Type B pancreatic cell (in vitro differentiated cells): ENCODE data around the gene E4F1. TPM values are rescaled to one million over a fixed set of nuclear protein-coding genes. Genes with fewer than 3 reads are reported as not detected.

Experiments
- DNase-seq: peaks from one replicate; pipeline ENCODE4 v3.0.0; 2021; ENCODE audit warnings: mixed read lengths; ENCODE audit not compliant: unreplicated experiment; ENCODE audit errors: extremely low spot score
- H3K27ac Mint-ChIP-seq: 2 replicates; pipeline ENCODE4 v1.8.0; 2021; ENCODE audit warnings: mild to moderate bottlenecking, mixed read lengths
- H3K27me3 Mint-ChIP-seq: 2 replicates; pipeline ENCODE4 v1.8.0; 2021; ENCODE audit warnings: mixed read lengths
- H3K36me3 Mint-ChIP-seq: 2 replicates; pipeline ENCODE4 v1.8.0; 2021; ENCODE audit warnings: mixed read lengths
- H3K4me1 Mint-ChIP-seq: one replicate; pipeline ENCODE4 v1.8.0; 2021; ENCODE audit warnings: mixed read lengths; ENCODE audit not compliant: unreplicated experiment
- H3K4me3 Mint-ChIP-seq: 2 replicates; pipeline ENCODE4 v1.8.0; 2021; ENCODE audit warnings: mild to moderate bottlenecking, mixed read lengths
- H3K9me3 Mint-ChIP-seq: 2 replicates; pipeline ENCODE4 v1.8.0; 2021; ENCODE audit warnings: mixed read lengths
- total RNA-seq: library from RNA; stranded (reverse); gene quantifications from 2 replicates; pipeline ENCODE4 v1.2.1, GENCODE V29; 2021; ENCODE audit warnings: low replicate concordance
- TF ChIP-seq, protein P1 (sequence below): fragments of 200-600 bp; sonication (generic); conservative IDR thresholded peaks from 2 replicates; pipeline ENCODE4 v1.5.0; 2021; ENCODE audit warnings: antibody characterized with exemption, mild to moderate bottlenecking

Gene E4F1
- total RNA-seq, 1 donor from 2014 or later = 30.4 TPM

DNA sequence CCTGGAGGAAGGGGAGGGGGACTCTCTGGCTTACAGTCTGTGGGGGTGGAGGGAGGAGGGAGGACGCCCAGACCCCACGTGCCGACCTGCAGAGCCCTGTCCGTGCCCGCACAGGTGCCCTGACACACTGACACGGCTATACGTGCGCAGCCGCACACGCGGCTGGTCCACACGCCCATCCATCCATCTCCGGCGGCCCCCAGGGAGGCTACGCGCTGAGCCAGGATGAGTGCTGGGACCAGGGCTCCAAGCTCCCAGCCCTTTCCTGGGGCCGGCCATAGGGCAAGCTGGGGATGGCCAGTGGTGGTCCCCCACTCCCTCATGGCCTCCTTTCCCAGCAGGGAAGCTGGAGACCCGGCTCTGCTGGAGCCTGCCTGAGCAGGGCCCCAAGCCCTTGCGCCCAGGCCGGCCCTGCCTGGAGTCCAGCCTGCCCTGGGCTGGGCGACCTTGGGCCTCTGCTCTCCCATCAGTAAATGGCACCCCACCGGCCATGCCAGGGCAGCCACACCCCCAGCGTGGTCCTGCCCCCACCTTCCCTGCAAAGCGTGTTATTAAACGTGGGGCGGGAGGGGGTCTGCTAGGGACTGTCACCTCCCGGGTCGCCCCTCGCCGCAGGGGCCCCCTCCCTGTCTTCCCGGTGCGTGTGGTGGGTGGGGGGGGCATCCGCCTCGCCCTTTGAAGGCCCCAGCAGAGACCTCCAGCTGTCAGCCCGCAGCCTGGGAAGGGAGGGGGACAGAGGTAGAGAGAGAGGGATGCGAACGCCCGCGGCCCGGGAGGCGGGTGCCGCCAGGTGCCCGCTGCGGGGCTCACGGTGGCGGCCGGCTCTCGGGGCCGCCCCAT lies 27.8 kb upstream of the E4F1 start:
- TF ChIP-seq, protein P1, sequence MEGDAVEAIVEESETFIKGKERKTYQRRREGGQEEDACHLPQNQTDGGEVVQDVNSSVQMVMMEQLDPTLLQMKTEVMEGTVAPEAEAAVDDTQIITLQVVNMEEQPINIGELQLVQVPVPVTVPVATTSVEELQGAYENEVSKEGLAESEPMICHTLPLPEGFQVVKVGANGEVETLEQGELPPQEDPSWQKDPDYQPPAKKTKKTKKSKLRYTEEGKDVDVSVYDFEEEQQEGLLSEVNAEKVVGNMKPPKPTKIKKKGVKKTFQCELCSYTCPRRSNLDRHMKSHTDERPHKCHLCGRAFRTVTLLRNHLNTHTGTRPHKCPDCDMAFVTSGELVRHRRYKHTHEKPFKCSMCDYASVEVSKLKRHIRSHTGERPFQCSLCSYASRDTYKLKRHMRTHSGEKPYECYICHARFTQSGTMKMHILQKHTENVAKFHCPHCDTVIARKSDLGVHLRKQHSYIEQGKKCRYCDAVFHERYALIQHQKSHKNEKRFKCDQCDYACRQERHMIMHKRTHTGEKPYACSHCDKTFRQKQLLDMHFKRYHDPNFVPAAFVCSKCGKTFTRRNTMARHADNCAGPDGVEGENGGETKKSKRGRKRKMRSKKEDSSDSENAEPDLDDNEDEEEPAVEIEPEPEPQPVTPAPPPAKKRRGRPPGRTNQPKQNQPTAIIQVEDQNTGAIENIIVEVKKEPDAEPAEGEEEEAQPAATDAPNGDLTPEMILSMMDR = no peak
- DNase-seq = no peak
- no peaks in the 10 kb centered on the region for H3K4me1 Mint-ChIP-seq
- no peak overlapping the region for H3K27ac Mint-ChIP-seq
- H3K27me3 Mint-ChIP-seq = peaks cover 26% of the 10 kb centered on the region
- H3K36me3 Mint-ChIP-seq = no peaks in the 10 kb centered on the region
- no peaks in the 10 kb centered on the region for H3K9me3 Mint-ChIP-seq
- H3K4me3 Mint-ChIP-seq = peak overlapping the region; percentile 77

DNA sequence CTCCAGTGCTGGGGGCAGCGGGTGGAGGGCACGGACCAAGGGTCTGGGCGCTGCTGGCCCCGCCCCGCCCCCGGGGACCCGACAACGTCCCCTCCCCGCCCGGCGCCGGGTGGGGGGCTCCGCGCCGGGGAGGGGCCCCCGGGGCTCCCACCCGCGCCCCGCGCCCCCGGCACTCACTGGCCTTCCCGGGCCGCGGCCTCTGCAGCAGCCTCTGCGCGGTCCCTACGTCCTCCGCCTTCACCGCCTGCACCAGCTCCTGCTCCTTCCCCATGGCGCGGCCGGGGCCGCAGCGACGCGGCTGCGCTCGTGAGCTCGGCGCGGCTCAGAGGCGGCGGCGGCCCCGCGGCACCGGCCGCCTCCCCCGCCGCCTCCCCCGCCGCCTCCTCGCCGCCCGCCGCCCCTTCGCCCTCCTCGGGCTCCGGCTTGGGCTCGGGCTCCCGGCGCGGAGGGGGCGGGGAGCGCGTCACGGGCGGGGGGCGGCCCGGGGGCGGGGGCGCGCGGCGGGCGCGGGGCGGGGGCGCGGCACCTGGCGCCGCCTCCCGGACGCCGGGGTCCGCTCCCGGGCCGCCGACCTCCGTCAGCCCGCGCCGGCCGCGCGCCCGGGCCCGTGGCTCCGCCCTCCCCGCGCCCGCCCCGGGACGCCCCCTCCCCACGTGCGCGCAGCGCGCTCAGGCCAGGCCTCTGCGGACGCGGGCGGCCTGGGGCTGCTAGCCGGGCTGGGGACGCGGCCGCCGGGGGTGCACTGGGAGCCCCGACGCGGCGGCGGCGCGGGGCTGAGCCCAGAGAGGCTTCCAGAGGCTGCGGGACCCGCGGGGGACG lies 27.0 kb upstream of the E4F1 start, which contains the start of gene CASKIN1:
Gene CASKIN1 (minus strand): TSS at position 444 of the 819 bp plus-strand sequence. CDS start 173 bp downstream, at position 271.
- H3K4me1 Mint-ChIP-seq = no peaks in the 10 kb centered on the region

GRCh38 chr16:2196981-2197511 lies 26.3 kb upstream of the E4F1 start:
- H3K27me3 Mint-ChIP-seq = peaks cover 30% of the 10 kb centered on the region
- H3K4me1 Mint-ChIP-seq = no peaks in the 10 kb centered on the region
- TF ChIP-seq, protein P1 = no peak
- H3K4me3 Mint-ChIP-seq = peak overlapping the region; percentile 74
- H3K36me3 Mint-ChIP-seq = no peaks in the 10 kb centered on the region
- DNase-seq = no peak
- H3K27ac Mint-ChIP-seq = no peak overlapping the region
- no peaks in the 10 kb centered on the region for H3K9me3 Mint-ChIP-seq

More for the DNA sequence above, 27.0 kb upstream of the E4F1 start, which contains the start of gene CASKIN1:
- peak within 1 kb of the TSS; percentile 77 for H3K4me3 Mint-ChIP-seq
- no peak for DNase-seq
- H3K27me3 Mint-ChIP-seq = peaks cover 28% of the 10 kb centered on the region
- no peak within 1 kb of the TSS for H3K27ac Mint-ChIP-seq
- H3K36me3 Mint-ChIP-seq = no peaks in the 10 kb centered on the region
- TF ChIP-seq, protein P1 = no peak
- H3K9me3 Mint-ChIP-seq = no peaks in the 10 kb centered on the region

- no peak overlapping the region for H3K27ac Mint-ChIP-seq
- H3K4me3 Mint-ChIP-seq = peak overlapping the region; percentile 80
- TF ChIP-seq, protein P1 = no peak
- H3K36me3 Mint-ChIP-seq = no peaks in the 10 kb centered on the region
- H3K4me1 Mint-ChIP-seq = no peaks in the 10 kb centered on the region
- H3K9me3 Mint-ChIP-seq = no peaks in the 10 kb centered on the region
- DNase-seq = no peak
- peaks cover 35% of the 10 kb centered on the region for H3K27me3 Mint-ChIP-seq
Observed at GRCh38 chr16:2197765-2198164, 25.6 kb upstream of the E4F1 start.

GRCh38 chr16:2198283-2198682 lies 25.1 kb upstream of the E4F1 start:
- peaks cover 35% of the 10 kb centered on the region for H3K27me3 Mint-ChIP-seq
- no peaks in the 10 kb centered on the region for H3K4me1 Mint-ChIP-seq

More at GRCh38 chr16:2198283-2198682, 25.1 kb upstream of the E4F1 start:
- Mint-ChIP-seq H3K4me3 (peak overlapping the region; percentile 80), H3K36me3 (no peaks in the 10 kb centered on the region), H3K27ac (no peak overlapping the region), H3K9me3 (no peaks in the 10 kb centered on the region)
- TF ChIP-seq, protein P1 = no peak
- no peak for DNase-seq
